Glomerular endothelial cell (primary cell): ENCODE measurements around the gene HSF5. TPM values are rescaled to one million over a fixed set of nuclear protein-coding genes. Genes with fewer than 3 reads are reported as not detected.

Experiments
- DNase-seq: peaks from one replicate; pipeline ENCODE4 v3.0.0-alpha.2; 2011; ENCODE audit warnings: low read depth, low spot score; ENCODE audit errors: extremely low read depth
- total RNA-seq: library from RNA; depleted of rRNA; stranded (reverse); fragments of >200 nt; gene quantifications from 2 replicates; pipeline ENCODE4 v1.2.3, GENCODE V29; 2015

HSF5 gene
- total RNA-seq = not detected in 2 replicates

DNA sequence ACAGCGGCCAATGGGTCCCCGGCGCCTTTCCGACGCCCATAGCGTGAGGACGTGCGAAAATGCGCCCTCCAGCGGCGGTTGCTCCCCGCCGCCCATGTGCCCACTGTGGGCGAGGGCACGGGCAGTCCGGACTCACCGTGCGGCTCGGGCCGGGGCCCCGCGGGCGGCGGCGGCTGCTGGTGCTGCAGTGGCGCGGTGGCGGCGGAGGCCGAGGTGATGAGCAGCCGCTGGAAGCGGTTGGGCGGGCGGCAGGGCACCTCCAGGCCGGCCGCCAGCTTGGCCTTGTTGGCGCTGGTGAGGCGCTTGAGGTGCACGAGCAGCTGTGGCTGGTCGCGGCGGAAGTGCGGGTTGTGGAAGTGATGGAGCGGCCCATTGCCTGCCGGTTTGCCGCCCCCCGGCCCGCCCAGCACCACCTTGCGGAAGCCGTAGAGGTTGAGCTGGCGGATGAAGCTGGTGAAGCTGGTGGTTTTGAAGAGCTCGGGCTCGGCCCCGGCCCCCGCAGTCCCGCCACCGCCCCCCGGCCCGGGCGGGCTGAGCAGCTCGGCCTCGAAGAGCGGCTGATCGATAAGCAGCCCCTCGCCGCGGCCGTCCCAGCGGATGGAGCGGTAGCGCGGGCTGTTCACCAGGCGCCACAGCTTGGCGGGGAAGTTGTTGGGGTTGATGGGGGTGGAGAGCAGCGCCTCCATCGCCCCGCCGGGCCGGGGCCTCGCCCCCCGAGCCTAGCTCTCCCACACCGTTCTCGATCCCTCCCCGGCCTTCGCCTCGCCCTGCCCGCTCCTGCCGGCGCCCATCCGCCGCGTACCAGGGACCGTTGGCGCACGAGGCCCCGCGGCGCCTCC, at the start of gene HSF5:
Gene HSF5 (minus strand): TSS at position 820 of the 839 bp plus-strand sequence. CDS start 134 bp downstream, at position 686.
- DNase-seq = no peak

DNA sequence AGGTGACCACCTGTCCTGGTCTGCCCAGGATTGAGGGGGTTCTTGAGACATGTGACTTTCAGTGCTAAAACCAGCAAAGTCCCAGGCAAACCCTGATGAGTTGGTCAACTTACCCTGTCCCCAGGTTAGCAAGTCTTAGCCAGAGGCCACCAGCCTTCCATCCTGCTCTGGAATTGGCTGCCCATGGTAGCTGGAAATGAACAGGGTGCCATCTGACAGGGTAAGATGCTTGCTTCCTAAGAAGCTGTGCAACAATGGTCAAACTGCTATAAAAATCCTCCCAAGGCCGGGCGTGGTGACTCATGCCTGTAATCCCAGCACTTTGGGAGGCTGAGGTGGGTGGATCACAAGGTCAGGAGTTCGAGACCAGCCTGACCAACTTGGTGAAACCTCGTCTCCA, 49.1 kb upstream of the HSF5 start:
- DNase-seq = no peak

- DNase-seq = no peak
These were observed 48.3 kb upstream of the HSF5 start for GRCh38 chr17:58536542-58536941.

DNA sequence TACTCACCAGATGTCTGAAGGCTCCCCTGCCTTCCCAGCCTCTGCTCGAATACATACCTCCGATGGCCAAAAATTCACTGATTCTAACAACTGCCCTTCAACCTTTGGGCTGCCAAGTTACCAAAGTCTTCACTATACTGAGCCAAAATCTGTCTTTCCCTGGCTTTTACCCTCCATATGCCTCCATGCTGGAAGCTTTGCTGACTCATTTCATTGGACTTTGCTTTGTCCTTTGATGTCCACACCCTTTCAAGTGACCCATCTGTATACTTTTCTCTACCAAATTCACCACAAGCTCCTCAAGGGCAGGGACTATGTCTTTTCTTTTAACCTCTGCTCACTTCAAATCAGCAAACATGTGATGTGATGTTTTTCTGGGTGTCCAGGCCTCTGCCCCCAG, 47.2 kb upstream of the HSF5 start:
- DNase-seq = no peak

GRCh38 chr17:58534901-58535421, 46.8 kb upstream of the HSF5 start:
- no peak for DNase-seq

DNA sequence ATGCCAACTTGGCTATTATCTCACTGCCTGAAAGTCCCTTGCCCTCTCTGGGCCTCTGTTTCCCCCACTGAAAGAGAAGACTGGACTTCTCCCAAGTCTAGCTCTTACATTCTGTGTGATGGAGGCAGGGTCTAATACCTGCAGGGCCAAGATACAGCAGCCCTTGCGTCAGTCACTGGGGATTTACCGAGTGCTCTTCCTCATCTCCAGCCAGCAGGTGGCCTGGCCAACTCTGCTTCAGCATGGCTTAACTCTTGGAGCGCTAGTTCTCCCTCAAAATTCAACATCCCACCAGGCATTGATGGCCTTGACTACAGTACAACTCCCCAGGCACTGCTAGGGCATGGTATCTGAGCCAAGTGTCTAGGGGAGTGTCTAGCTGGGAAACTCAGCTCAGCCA, 46.1 kb upstream of the HSF5 start:
- no peak for DNase-seq

GRCh38 chr17:58533616-58534188, 45.5 kb upstream of the HSF5 start:
- DNase-seq = no peak

- no peak for DNase-seq
These were observed 44.3 kb upstream of the HSF5 start for GRCh38 chr17:58532555-58532951.

DNA sequence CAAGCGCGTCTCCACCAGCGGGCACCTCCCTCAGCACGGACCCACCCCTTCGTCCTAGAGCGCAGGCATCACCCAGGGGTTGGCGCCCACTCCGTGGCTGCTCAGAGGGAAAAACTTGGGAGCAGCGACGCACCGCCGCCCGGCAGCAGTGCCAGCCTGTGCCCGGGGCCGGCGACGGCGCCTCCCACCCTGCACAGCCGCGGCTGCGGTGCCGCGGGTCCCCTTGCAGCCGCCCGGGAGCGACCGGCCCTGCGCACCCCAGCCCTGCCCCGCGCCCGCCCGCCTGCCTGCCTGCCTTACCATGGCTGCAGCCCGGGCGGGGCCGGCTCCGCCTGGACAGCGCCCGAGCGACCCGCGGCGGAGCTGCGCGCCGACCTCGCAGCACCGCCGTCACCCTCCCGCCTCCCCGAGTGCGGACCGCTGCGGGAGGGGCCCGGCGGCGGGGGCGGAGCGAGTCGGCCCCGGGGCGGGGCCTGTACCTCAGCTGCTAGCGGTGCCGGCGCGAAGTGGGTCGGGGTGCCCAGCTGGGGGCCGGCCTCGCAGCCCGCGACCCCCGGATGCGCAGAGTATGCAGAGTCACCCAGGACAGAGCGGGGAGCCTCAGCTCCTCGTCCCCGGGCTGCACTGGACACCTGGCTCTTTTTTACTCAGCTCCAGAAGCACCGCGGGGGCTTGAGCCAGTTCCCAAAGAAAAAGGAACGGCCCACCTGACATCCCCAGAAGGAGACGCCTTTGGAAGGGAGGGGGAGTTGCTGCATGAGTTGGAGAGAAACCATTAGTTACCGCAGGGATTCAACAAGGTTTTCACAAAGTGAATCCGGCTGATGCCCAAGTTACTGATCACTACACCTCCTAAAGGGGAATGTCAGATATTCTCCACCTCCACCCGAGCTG, 43.7 kb upstream of the HSF5 start:
- DNase-seq = no peak

DNA sequence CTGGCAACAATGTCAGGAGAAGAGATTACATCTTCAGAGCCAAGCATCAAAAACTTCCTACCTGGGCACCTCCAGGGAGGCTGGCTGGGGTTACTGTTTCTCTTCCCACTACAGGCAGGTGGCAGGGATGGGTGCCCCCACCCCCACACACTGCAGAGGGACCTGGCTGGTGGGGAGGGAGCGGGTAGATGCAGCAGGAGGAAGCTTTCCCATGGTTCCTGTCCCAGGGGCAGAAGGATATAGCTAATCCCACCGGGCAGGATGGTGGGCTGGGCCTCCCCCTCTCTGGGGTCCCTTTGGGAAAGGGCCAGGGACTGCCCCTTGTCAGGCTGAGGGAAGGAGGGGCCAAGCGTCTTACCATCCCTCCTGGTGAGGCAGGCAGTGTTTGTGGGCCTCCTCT, 42.9 kb upstream of the HSF5 start:
- DNase-seq = no peak

DNA sequence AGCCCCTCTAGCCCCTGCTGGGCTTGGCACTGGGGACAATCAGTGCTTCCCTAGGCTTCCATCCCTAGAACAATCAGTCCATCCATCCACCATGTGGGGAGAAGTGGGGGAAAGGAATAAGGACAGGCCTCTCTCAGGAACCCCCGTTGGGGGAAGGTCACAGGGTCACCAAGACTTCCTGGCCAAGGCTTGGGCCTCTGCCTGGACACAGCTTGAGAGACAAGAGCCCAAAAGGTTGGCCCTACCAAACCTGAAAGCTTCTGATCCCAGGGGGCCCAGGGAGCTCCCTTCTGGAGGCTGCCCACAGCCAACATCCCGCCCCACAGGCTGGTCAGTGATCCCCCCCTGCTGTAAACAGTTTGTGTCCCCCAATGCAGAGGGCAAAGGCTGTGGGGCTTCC, 42.4 kb upstream of the HSF5 start:
- DNase-seq = no peak

- no peak for DNase-seq
These were observed 41.1 kb upstream of the HSF5 start for GRCh38 chr17:58529275-58529674.

DNA sequence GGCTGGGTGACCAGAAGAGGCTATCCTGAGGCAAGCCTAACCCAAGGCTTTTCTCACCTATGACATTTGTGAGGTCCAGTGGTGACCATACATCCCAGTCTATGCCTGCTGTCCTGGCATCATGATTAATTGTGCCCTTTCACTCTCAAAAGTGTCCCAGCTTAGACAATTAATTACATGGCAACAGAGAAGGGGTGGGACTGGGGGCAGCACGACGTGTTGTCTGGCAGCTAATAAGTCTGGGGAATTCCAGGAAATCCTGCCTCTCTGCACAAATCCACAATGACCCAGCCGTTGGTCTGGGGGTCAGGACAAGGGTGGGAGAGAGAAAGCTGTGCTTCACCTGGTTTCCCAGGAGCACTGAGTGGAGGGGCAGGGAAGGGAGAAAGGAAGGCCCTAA, 40.2 kb upstream of the HSF5 start:
- no peak for DNase-seq

- no peak for DNase-seq
These were observed 39.7 kb upstream of the HSF5 start for GRCh38 chr17:58527949-58528348.

DNA sequence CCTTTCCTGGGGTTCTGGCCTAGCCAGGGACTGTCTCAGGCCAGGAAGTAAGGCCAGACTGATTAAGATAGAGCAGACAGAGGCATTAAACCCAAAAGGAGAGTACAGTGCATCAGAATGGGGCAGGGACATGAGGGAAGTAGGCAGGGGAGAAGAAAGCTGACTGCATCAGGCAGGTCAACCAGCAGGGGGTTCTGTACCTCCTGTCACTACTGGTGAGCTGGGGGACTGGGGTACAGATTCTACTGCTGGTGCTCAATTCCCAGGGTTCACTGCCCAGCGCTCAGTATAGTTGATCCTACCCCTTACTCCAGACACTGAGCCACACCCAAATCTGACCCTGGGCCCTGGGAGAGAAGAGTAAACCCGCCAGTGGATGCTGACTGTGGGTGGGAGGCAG, 39.1 kb upstream of the HSF5 start:
- no peak for DNase-seq

- DNase-seq = no peak
These were observed 37.0 kb upstream of the HSF5 start for GRCh38 chr17:58525239-58525638.

GRCh38 chr17:58521680-58522079, 33.5 kb upstream of the HSF5 start:
- no peak for DNase-seq

DNA sequence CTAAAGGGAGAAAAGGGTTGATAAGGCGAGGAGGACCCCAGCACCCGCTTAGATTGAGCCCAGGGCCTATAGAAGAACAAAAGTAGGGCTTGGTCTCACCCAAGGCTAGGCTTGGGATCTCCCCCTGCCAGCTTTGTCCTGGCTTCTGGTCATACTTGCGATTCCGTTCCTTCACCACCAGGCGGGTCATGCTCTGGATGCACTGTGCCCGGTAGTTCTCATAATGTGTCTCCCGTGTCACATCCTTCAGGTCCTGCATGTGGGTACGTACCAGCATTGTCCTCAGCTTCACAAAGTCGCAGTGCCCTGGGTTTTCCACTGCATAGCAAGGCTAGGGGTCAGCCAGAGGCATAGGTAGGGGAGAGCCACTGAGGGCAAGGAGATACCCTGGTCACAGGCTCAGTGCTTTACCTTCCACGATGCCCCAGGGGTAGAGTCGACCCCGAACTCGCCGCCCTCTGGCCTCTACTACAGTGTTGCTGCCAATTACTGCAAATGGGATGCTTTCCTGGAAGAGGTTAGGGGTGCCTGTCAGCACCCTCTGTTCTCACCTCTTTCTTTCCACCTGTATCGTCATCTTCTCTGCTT, 32.7 kb upstream of the HSF5 start:
- no peak for DNase-seq

- peak; percentile 94 for DNase-seq
These were observed 29.9 kb upstream of the HSF5 start for GRCh38 chr17:58517928-58518609.

DNA sequence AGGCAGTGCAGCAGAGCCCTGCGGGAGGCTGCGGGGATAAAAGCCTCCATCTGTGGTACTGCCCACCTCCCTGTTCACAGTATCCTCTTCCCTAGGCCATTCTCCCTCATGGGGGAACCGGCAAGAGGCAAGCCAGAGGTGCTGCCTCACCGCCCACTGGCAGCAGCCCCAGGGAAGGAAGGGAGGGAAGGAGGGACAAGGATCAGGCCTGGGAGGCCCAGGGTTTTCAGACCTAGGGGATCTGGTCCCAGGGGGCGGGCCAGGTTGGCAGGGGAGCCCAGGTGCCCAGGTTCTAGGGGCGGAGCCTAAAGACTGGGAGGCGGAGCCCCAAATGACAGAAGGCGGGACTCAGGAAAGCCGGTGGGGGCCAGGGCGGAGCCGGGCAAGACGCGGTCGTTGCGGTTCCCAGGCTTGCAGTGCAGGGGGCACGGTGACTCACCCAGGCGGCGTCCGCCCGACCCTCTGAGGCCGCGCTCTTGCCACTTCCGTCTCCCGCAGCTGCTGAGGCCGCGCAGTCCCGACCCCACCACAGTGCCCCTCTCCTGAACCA, 29.2 kb upstream of the HSF5 start:
- DNase-seq = no peak
